ENCODE results near the gene LARGE1. TPM values are rescaled to one million over a fixed set of nuclear protein-coding genes. Genes with fewer than 3 reads are reported as not detected.

The LARGE1 gene
- total and polyA plus RNA-seq, 5 donors from 2014 or later: not detected

DNA sequence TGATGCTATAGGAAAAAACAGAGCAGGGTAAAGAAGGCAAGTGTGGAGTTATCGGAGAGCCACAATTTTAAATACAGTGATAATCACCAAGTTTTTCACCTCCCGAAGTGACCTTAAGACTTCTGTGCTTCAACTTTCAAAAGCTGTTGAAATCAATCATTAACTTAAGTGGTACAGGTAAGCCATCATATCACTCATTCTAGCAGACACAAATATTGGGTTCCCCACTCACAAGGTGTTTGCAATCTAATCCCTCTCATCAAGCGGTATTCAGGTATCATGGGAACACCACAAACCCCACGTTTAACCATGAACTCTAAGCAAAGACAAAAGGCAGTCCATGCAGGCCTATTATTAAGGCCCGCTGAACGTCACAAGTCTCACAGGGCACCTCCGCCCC is 26.8 kb downstream of the LARGE1 start:
- Mint-ChIP-seq H3K9me3 (peaks cover 0 to 6% (median 2%) of the 10 kb centered on the region in 7 donors), H3K4me1 (no peaks in the 10 kb centered on the region)
- H3K4me1 ChIP-seq (ENCODE audit: control insufficient read depth, insufficient read depth, low read length, poor library complexity, severe bottlenecking): no peaks in the 10 kb centered on the region

DNA sequence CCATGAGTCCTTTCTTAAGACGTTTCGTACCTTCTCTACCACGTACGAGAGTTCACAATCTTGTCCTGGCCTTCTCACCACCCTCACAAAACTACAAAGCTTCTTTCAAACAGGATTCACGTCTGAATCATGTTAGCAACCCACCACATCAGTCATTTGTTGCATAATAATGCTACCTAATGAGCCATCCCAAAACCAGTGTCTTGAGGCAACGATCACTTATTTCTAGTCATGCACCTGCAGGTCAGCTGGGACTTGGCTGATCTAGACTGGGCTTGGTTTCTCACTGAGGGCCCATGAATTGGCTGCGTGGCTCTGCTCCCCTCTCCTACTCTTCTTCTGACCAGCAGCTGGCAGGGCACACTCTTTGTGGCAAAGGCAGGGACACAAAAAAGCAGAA is 28.3 kb downstream of the LARGE1 start:
- Mint-ChIP-seq H3K9me3 (peaks cover 0 to 6% (median 1%) of the 10 kb centered on the region in 7 donors), H3K27me3 (peaks cover 4% of the 10 kb centered on the region), H3K27ac (no peak overlapping the region), H3K4me1 (no peaks in the 10 kb centered on the region), H3K4me3 (no peak overlapping the region), H3K36me3 (no peaks in the 10 kb centered on the region)
- H3K4me1 ChIP-seq (ENCODE audit: control insufficient read depth, insufficient read depth, low read length, poor library complexity, severe bottlenecking): no peaks in the 10 kb centered on the region
- no peaks in the 10 kb centered on the region for H3K27me3 ChIP-seq (ENCODE audit: control insufficient read depth, insufficient read depth, low read length)
- H3K9me3 ChIP-seq (ENCODE audit: control insufficient read depth in 2 of 2, low read length in 2 of 2): no peaks in the 10 kb centered on the region
- no peaks in the 10 kb centered on the region for H3K36me3 ChIP-seq (ENCODE audit: control insufficient read depth, insufficient read depth, low read length)
- no peak overlapping the region for H3K27ac ChIP-seq (ENCODE audit: insufficient read depth, low read length, poor library complexity, severe bottlenecking)
- H3K4me3 ChIP-seq (ENCODE audit: low read depth, low read length): no peak overlapping the region
- DNase-seq: no peak
- ATAC-seq (ENCODE audit: low read depth in 2 of 2): no peak

More for the DNA sequence above, 26.8 kb downstream of the LARGE1 start:
- Mint-ChIP-seq H3K27ac (no peak overlapping the region), H3K36me3 (no peaks in the 10 kb centered on the region), H3K27me3 (peaks cover 4% of the 10 kb centered on the region), H3K4me3 (no peak overlapping the region)
- Histone ChIP-seq H3K4me3 (ENCODE audit: low read depth, low read length) (no peak overlapping the region), H3K36me3 (ENCODE audit: control insufficient read depth, insufficient read depth, low read length) (no peaks in the 10 kb centered on the region), H3K9me3 (ENCODE audit: control insufficient read depth in 2 of 2, low read length in 2 of 2) (no peaks in the 10 kb centered on the region), H3K27me3 (ENCODE audit: control insufficient read depth, insufficient read depth, low read length) (no peaks in the 10 kb centered on the region), H3K27ac (ENCODE audit: insufficient read depth, low read length, poor library complexity, severe bottlenecking) (no peak overlapping the region)
- ATAC-seq (ENCODE audit: low read depth in 2 of 2): no peak
- no peak for DNase-seq

- Histone ChIP-seq H3K27me3 (ENCODE audit: control insufficient read depth, insufficient read depth, low read length) (no peaks in the 10 kb centered on the region), H3K36me3 (ENCODE audit: control insufficient read depth, insufficient read depth, low read length) (no peaks in the 10 kb centered on the region), H3K9me3 (ENCODE audit: control insufficient read depth in 2 of 2, low read length in 2 of 2) (no peaks in the 10 kb centered on the region), H3K4me3 (ENCODE audit: low read depth, low read length) (no peak overlapping the region), H3K27ac (ENCODE audit: insufficient read depth, low read length, poor library complexity, severe bottlenecking) (no peak overlapping the region), H3K4me1 (ENCODE audit: control insufficient read depth, insufficient read depth, low read length, poor library complexity, severe bottlenecking) (no peaks in the 10 kb centered on the region)
- H3K4me3 Mint-ChIP-seq: no peak overlapping the region
- no peak overlapping the region for H3K27ac Mint-ChIP-seq
- no peak for DNase-seq
- no peak for ATAC-seq (ENCODE audit: low read depth in 2 of 2)
- H3K36me3 Mint-ChIP-seq: no peaks in the 10 kb centered on the region
- peaks cover 0 to 6% (median 1%) of the 10 kb centered on the region in 7 donors for H3K9me3 Mint-ChIP-seq
- H3K4me1 Mint-ChIP-seq: no peaks in the 10 kb centered on the region
- H3K27me3 Mint-ChIP-seq: peaks cover 4% of the 10 kb centered on the region
These were observed 28.8 kb downstream of the LARGE1 start for GRCh38 chr22:33891455-33891854.

- Histone ChIP-seq H3K27ac (ENCODE audit: insufficient read depth, low read length, poor library complexity, severe bottlenecking) (no peak overlapping the region), H3K9me3 (ENCODE audit: control insufficient read depth in 2 of 2, low read length in 2 of 2) (no peaks in the 10 kb centered on the region), H3K4me1 (ENCODE audit: control insufficient read depth, insufficient read depth, low read length, poor library complexity, severe bottlenecking) (no peaks in the 10 kb centered on the region), H3K36me3 (ENCODE audit: control insufficient read depth, insufficient read depth, low read length) (no peaks in the 10 kb centered on the region), H3K27me3 (ENCODE audit: control insufficient read depth, insufficient read depth, low read length) (no peaks in the 10 kb centered on the region), H3K4me3 (ENCODE audit: low read depth, low read length) (no peak overlapping the region)
- Mint-ChIP-seq H3K4me1 (no peaks in the 10 kb centered on the region), H3K27me3 (peaks cover 4% of the 10 kb centered on the region), H3K4me3 (no peak overlapping the region), H3K36me3 (no peaks in the 10 kb centered on the region), H3K9me3 (peaks cover 0 to 3% (median 0%) of the 10 kb centered on the region in 7 donors), H3K27ac (peak overlapping the region in 1 of 3 donors; percentile 6)
- DNase-seq: no peak
- ATAC-seq (ENCODE audit: low read depth in 2 of 2): no peak
These were observed 30.5 kb downstream of the LARGE1 start for GRCh38 chr22:33889748-33890147.

GRCh38 chr22:33888821-33889220 is 31.5 kb downstream of the LARGE1 start:
- H3K9me3 Mint-ChIP-seq: peaks cover 0 to 2% (median 0%) of the 10 kb centered on the region in 7 donors
- H3K9me3 ChIP-seq (ENCODE audit: control insufficient read depth in 2 of 2, low read length in 2 of 2): no peaks in the 10 kb centered on the region
- no peak overlapping the region for H3K27ac ChIP-seq (ENCODE audit: insufficient read depth, low read length, poor library complexity, severe bottlenecking)
- H3K36me3 ChIP-seq (ENCODE audit: control insufficient read depth, insufficient read depth, low read length): no peaks in the 10 kb centered on the region
- no peaks in the 10 kb centered on the region for H3K4me1 Mint-ChIP-seq
- ATAC-seq (ENCODE audit: low read depth in 2 of 2) (no peak), DNase-seq (no peak)
- H3K4me1 ChIP-seq (ENCODE audit: control insufficient read depth, insufficient read depth, low read length, poor library complexity, severe bottlenecking): no peaks in the 10 kb centered on the region
- no peaks in the 10 kb centered on the region for H3K27me3 ChIP-seq (ENCODE audit: control insufficient read depth, insufficient read depth, low read length)
- H3K36me3 Mint-ChIP-seq: no peaks in the 10 kb centered on the region
- H3K4me3 Mint-ChIP-seq: no peak overlapping the region
- H3K27ac Mint-ChIP-seq: peak overlapping the region in 1 of 3 donors; percentile 40
- peaks cover 4% of the 10 kb centered on the region for H3K27me3 Mint-ChIP-seq
- no peak overlapping the region for H3K4me3 ChIP-seq (ENCODE audit: low read depth, low read length)

- Histone ChIP-seq H3K4me3 (ENCODE audit: low read depth, low read length) (no peak overlapping the region), H3K9me3 (ENCODE audit: control insufficient read depth in 2 of 2, low read length in 2 of 2) (no peaks in the 10 kb centered on the region), H3K27ac (ENCODE audit: insufficient read depth, low read length, poor library complexity, severe bottlenecking) (no peak overlapping the region), H3K27me3 (ENCODE audit: control insufficient read depth, insufficient read depth, low read length) (no peaks in the 10 kb centered on the region), H3K4me1 (ENCODE audit: control insufficient read depth, insufficient read depth, low read length, poor library complexity, severe bottlenecking) (no peaks in the 10 kb centered on the region), H3K36me3 (ENCODE audit: control insufficient read depth, insufficient read depth, low read length) (no peaks in the 10 kb centered on the region)
- no peaks in the 10 kb centered on the region for H3K27me3 Mint-ChIP-seq
- H3K36me3 Mint-ChIP-seq: no peaks in the 10 kb centered on the region
- H3K4me3 Mint-ChIP-seq: no peak overlapping the region
- peaks cover 0 to 2% (median 0%) of the 10 kb centered on the region in 7 donors for H3K9me3 Mint-ChIP-seq
- no peaks in the 10 kb centered on the region for H3K4me1 Mint-ChIP-seq
- ATAC-seq (ENCODE audit: low read depth in 2 of 2): no peak
- no peak for DNase-seq
- no peak overlapping the region for H3K27ac Mint-ChIP-seq
These were observed 33.1 kb downstream of the LARGE1 start for GRCh38 chr22:33887173-33887572.

DNA sequence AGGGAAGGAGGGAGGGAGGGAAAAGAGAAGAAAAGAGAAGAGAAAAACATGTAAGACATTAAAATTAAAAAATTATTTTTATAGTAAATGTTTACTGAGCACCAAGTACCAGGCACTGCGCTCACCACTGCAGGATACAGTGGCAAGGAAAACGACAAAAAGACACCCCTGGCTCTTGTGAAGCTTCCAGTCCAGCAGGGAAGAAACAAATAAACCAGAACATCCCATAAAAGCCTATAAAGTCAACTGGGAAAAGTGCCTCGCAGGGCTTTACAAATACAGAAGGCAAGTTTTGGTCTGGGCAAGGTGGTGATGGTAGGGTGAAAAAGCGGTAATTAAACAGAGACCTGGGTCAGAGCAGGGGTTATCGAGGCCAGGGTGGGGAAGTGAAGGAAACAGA is 33.6 kb downstream of the LARGE1 start:
- Mint-ChIP-seq H3K4me1 (no peaks in the 10 kb centered on the region), H3K27ac (no peak overlapping the region)
- no peak for DNase-seq

DNA sequence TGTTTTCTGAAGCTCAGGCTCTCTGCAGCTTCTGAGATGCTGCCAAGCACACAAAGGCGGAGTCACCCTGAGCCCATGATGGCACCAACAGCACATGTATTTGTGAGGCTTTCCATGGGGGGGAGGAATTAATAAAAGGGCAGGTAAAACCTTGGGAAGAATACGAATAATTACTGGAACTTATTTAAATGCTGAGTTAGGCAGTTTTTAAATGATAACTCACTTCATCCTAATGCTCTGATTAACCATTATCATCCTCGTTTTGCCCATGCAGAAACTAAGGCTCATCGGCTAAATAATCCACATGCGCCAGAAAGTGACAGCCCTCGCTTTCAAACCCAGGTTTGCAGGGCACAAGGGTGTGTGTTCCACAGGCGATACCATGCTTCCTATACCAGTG is 35.4 kb downstream of the LARGE1 start:
- Mint-ChIP-seq H3K27me3 (no peaks in the 10 kb centered on the region), H3K4me1 (no peaks in the 10 kb centered on the region), H3K27ac (no peak overlapping the region), H3K9me3 (peaks cover 0 to 2% (median 0%) of the 10 kb centered on the region in 7 donors), H3K36me3 (no peaks in the 10 kb centered on the region), H3K4me3 (no peak overlapping the region)
- Histone ChIP-seq H3K36me3 (ENCODE audit: control insufficient read depth, insufficient read depth, low read length) (no peaks in the 10 kb centered on the region), H3K4me3 (ENCODE audit: low read depth, low read length) (no peak overlapping the region), H3K27me3 (ENCODE audit: control insufficient read depth, insufficient read depth, low read length) (no peaks in the 10 kb centered on the region), H3K4me1 (ENCODE audit: control insufficient read depth, insufficient read depth, low read length, poor library complexity, severe bottlenecking) (no peaks in the 10 kb centered on the region), H3K27ac (ENCODE audit: insufficient read depth, low read length, poor library complexity, severe bottlenecking) (no peak overlapping the region), H3K9me3 (ENCODE audit: control insufficient read depth in 2 of 2, low read length in 2 of 2) (no peaks in the 10 kb centered on the region)
- ATAC-seq (ENCODE audit: low read depth in 2 of 2) (no peak), DNase-seq (no peak)

More for the DNA sequence above, 33.6 kb downstream of the LARGE1 start:
- Mint-ChIP-seq H3K4me3 (no peak overlapping the region), H3K9me3 (peaks cover 0 to 2% (median 0%) of the 10 kb centered on the region in 7 donors), H3K36me3 (no peaks in the 10 kb centered on the region), H3K27me3 (no peaks in the 10 kb centered on the region)
- H3K4me3 ChIP-seq (ENCODE audit: low read depth, low read length): no peak overlapping the region
- H3K36me3 ChIP-seq (ENCODE audit: control insufficient read depth, insufficient read depth, low read length): no peaks in the 10 kb centered on the region
- no peaks in the 10 kb centered on the region for H3K4me1 ChIP-seq (ENCODE audit: control insufficient read depth, insufficient read depth, low read length, poor library complexity, severe bottlenecking)
- no peak overlapping the region for H3K27ac ChIP-seq (ENCODE audit: insufficient read depth, low read length, poor library complexity, severe bottlenecking)
- no peak for ATAC-seq (ENCODE audit: low read depth in 2 of 2)
- no peaks in the 10 kb centered on the region for H3K9me3 ChIP-seq (ENCODE audit: control insufficient read depth in 2 of 2, low read length in 2 of 2)
- no peaks in the 10 kb centered on the region for H3K27me3 ChIP-seq (ENCODE audit: control insufficient read depth, insufficient read depth, low read length)

Data from CD4-positive, CD25-positive, alpha-beta regulatory T cell (primary cell).